Measurements from ENCODE around the gene ATP5F1C.
"Not testable (repeated sequence)": the region's sequence is repeated elsewhere in the genome, so short reads cannot be mapped to it uniquely, and the experiment has no call there.

The ATP5F1C gene

GRCh38 chr10:7794251-7795026, 6.5 kb downstream of the ATP5F1C start:
- no peak for DNase-seq

- DNase-seq = no peak
These were observed 7.6 kb downstream of the ATP5F1C start for GRCh38 chr10:7795605-7796004.

- no peak for DNase-seq
These were observed 9.6 kb downstream of the ATP5F1C start for GRCh38 chr10:7797582-7797981.

- DNase-seq = no peak
These were observed 14.6 kb downstream of the ATP5F1C start for GRCh38 chr10:7802606-7803005.

GRCh38 chr10:7804216-7804615, 16.2 kb downstream of the ATP5F1C start:
- DNase-seq = no peak

GRCh38 chr10:7804741-7805140, 16.8 kb downstream of the ATP5F1C start:
- DNase-seq = no peak

- no peak for DNase-seq
These were observed 20.8 kb downstream of the ATP5F1C start for GRCh38 chr10:7808686-7809267.

- DNase-seq = no peak
These were observed 22.5 kb downstream of the ATP5F1C start for GRCh38 chr10:7810443-7810842.

GRCh38 chr10:7811000-7811399, 23.0 kb downstream of the ATP5F1C start:
- DNase-seq = no peak

- DNase-seq = not testable (repeated sequence)
These were observed 23.8 kb downstream of the ATP5F1C start for GRCh38 chr10:7811743-7812142.

GRCh38 chr10:7813481-7813880, 25.5 kb downstream of the ATP5F1C start:
- no peak for DNase-seq

- DNase-seq = no peak
These were observed 29.6 kb downstream of the ATP5F1C start for GRCh38 chr10:7817576-7817975.

GRCh38 chr10:7817984-7818294, 30.0 kb downstream of the ATP5F1C start:
- no peak for DNase-seq

GRCh38 chr10:7818295-7819120, 30.5 kb downstream of the ATP5F1C start, which contains the start of gene TAF3:
Gene TAF3, plus strand, starts transcription at chr10:7818505. Its CDS starts 205 bp downstream, at chr10:7818710.
- peak; percentile 98 for DNase-seq

- DNase-seq = peak; percentile 71
These were observed 31.1 kb downstream of the ATP5F1C start for GRCh38 chr10:7819121-7819460.

- no peak for DNase-seq
These were observed 36.3 kb downstream of the ATP5F1C start for GRCh38 chr10:7824251-7824650.

GRCh38 chr10:7826971-7827370, 39.0 kb downstream of the ATP5F1C start:
- no peak for DNase-seq

GRCh38 chr10:7829289-7829834, 41.4 kb downstream of the ATP5F1C start:
- DNase-seq = no peak

- no peak for DNase-seq
These were observed 44.1 kb downstream of the ATP5F1C start for GRCh38 chr10:7832060-7832459.

- no peak for DNase-seq
These were observed 45.2 kb downstream of the ATP5F1C start for GRCh38 chr10:7833210-7833609.

- no peak for DNase-seq
These were observed 46.3 kb downstream of the ATP5F1C start for GRCh38 chr10:7834262-7834661.

GRCh38 chr10:7836571-7836970, 48.6 kb downstream of the ATP5F1C start:
- DNase-seq = no peak

GRCh38 chr10:7846591-7846990, 58.6 kb downstream of the ATP5F1C start:
- no peak for DNase-seq

Data from activated effector memory CD4-positive, alpha-beta T cell treated with anti-CD3 and anti-CD28 coated beads, Interleukin-2, amount 50 U/mL, for 16 hours (primary cell).